ENCODE results near the gene GRK5.

Gene GRK5

DNA sequence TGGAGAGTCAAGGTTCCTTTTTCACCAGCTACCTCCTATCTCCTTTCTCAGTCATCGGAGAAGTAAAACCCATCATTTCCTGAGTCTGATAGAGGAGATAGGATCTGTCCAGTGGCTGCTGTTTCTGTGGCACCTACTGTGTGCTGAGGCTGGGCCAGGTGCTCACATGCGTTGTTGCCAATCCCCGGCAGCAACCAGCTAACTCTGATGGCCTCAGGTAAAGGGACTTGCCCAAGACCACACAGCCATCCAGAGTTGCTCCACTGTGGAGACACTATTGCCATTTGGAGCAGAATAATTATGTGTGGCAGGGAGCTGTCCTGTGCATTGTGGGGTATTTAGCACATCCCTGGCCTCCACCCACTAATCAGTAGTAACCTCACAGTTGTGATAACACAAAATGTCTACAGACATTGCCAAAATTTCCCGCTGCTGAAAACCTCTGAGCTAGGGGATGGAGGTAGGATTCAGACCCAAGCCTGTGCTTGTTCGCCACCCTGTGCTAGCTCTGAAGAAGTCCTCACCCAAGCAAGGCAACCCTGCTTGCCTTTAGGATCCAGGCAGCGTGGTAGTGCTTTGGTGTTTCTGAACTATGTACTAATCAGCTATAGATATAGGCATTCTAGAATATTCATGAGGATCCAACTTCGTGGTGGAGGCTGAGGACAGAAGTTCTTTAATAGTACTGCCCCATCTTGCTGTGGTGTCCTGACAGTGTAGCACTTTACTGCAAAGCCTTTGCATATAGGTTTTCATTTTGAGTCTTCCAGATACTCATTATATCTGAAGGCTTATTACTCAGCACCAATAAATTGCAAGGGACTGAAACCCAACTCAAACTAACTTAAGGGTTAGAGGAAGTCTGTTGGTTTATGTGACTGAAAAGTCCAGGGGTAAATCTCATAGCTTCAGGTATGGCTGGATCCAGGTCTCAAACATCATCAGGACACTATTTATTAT is 164.6 kb downstream of the GRK5 start:
- H3K4me2 ChIP-seq (ENCODE audit: low read length), result no peak overlapping the region
- H2BK120ac ChIP-seq (ENCODE audit: insufficient read depth, low read length, poor library complexity), result no peak overlapping the region
- no peak overlapping the region for H3K27ac ChIP-seq (ENCODE audit: low read depth, low read length)
- H4K12ac ChIP-seq (ENCODE audit: low read depth, low read length), result no peak overlapping the region
- H3K4ac ChIP-seq (ENCODE audit: low read depth, low read length), result no peak overlapping the region
- DNase-seq, result no peak
- no peaks in the 10 kb centered on the region for H3K79me2 ChIP-seq (ENCODE audit: control insufficient read depth, insufficient read depth, low read length, poor library complexity)
- H2AFZ ChIP-seq (ENCODE audit: insufficient read depth, low read length, poor library complexity), result no peak overlapping the region
- H4K91ac ChIP-seq (ENCODE audit: low read depth, low read length), result no peak overlapping the region
- H3K23ac ChIP-seq (ENCODE audit: low read length), result no peak overlapping the region
- no peak overlapping the region for H2AK5ac ChIP-seq (ENCODE audit: low read length)
- H3K27me3 ChIP-seq (ENCODE audit: insufficient read depth, low read length), result no peaks in the 10 kb centered on the region
- H3K79me1 ChIP-seq (ENCODE audit: low read length), result no peaks in the 10 kb centered on the region
- H3K4me1 ChIP-seq (ENCODE audit: control insufficient read depth in 1 of 2, insufficient read depth in 2 of 2, low read length in 2 of 2), result peaks cover 0 to 5% of the 10 kb centered on the region in 2 experiments
- no peak overlapping the region for H3K18ac ChIP-seq (ENCODE audit: low read length)
- no CpG with 5 or more reads among the region's 7 CpGs for WGBS (ENCODE audit: extremely low coverage, insufficient coverage, insufficient read length)
- H3K4me3 ChIP-seq (ENCODE audit: low read depth, low read length), result no peak overlapping the region
- H2BK12ac ChIP-seq (ENCODE audit: low read length), result no peak overlapping the region
- no peaks in the 10 kb centered on the region for H3K9me3 ChIP-seq (ENCODE audit: insufficient read depth, low read depth, low read length)
- no peak overlapping the region for H4K8ac ChIP-seq (ENCODE audit: low read depth, low read length)
- no peak overlapping the region for H2BK5ac ChIP-seq (ENCODE audit: low read depth, low read length, poor library complexity)
- no peak overlapping the region for H3K9ac ChIP-seq (ENCODE audit: low read length)
- no peak overlapping the region for H3K14ac ChIP-seq (ENCODE audit: low read length)
- H3K36me3 ChIP-seq (ENCODE audit: control insufficient read depth in 1 of 2, insufficient read depth in 2 of 2, low read length in 2 of 2), result no peaks in the 10 kb centered on the region

GRCh38 chr10:119373294-119374102 is 166.1 kb downstream of the GRK5 start:
- H3K27ac ChIP-seq (ENCODE audit: low read depth, low read length), result no peak overlapping the region
- no peak overlapping the region for H4K12ac ChIP-seq (ENCODE audit: low read depth, low read length)
- no peaks in the 10 kb centered on the region for H3K79me2 ChIP-seq (ENCODE audit: control insufficient read depth, insufficient read depth, low read length, poor library complexity)
- no peak overlapping the region for H2BK12ac ChIP-seq (ENCODE audit: low read length)
- WGBS (ENCODE audit: extremely low coverage, insufficient coverage, insufficient read length), result no CpG with 5 or more reads among the region's 13 CpGs
- H3K9ac ChIP-seq (ENCODE audit: low read length), result no peak overlapping the region
- peaks cover 0 to 5% of the 10 kb centered on the region in 2 experiments for H3K4me1 ChIP-seq (ENCODE audit: control insufficient read depth in 1 of 2, insufficient read depth in 2 of 2, low read length in 2 of 2)
- no peaks in the 10 kb centered on the region for H3K79me1 ChIP-seq (ENCODE audit: low read length)
- DNase-seq, result no peak
- no peak overlapping the region for H2BK5ac ChIP-seq (ENCODE audit: low read depth, low read length, poor library complexity)
- H3K18ac ChIP-seq (ENCODE audit: low read length), result no peak overlapping the region
- H3K4me2 ChIP-seq (ENCODE audit: low read length), result no peak overlapping the region
- H4K8ac ChIP-seq (ENCODE audit: low read depth, low read length), result no peak overlapping the region
- no peak overlapping the region for H3K4me3 ChIP-seq (ENCODE audit: low read depth, low read length)
- no peaks in the 10 kb centered on the region for H3K36me3 ChIP-seq (ENCODE audit: control insufficient read depth in 1 of 2, insufficient read depth in 2 of 2, low read length in 2 of 2)
- no peak overlapping the region for H3K14ac ChIP-seq (ENCODE audit: low read length)
- no peak overlapping the region for H2BK120ac ChIP-seq (ENCODE audit: insufficient read depth, low read length, poor library complexity)
- H2AK5ac ChIP-seq (ENCODE audit: low read length), result no peak overlapping the region
- H2AFZ ChIP-seq (ENCODE audit: insufficient read depth, low read length, poor library complexity), result no peak overlapping the region
- no peak overlapping the region for H3K4ac ChIP-seq (ENCODE audit: low read depth, low read length)
- H4K91ac ChIP-seq (ENCODE audit: low read depth, low read length), result no peak overlapping the region
- H3K23ac ChIP-seq (ENCODE audit: low read length), result no peak overlapping the region
- H3K9me3 ChIP-seq (ENCODE audit: insufficient read depth, low read depth, low read length), result no peaks in the 10 kb centered on the region
- no peaks in the 10 kb centered on the region for H3K27me3 ChIP-seq (ENCODE audit: insufficient read depth, low read length)

DNA sequence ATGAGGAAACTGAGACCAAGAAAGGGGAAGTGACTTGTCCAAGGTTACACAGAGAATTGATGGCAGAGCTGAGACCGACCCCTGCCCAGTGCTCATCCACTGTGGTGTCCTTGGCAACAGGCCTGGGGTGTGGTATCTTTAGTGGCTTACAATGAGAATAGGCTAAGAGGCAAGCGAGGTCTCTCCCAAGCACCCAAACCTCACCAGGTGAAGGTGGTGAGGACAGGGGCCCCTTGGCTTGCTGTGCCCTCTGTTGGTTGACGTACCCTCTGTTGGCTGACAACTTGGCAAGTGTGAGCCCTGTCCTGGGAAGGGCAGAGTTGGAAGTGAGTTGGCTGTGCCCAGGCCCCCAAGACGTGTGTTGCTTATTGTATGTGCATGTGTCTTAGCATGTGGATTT is 166.9 kb downstream of the GRK5 start:
- Histone ChIP-seq H3K79me2 (ENCODE audit: control insufficient read depth, insufficient read depth, low read length, poor library complexity) (no peaks in the 10 kb centered on the region), H3K27ac (ENCODE audit: low read depth, low read length) (no peak overlapping the region), H4K12ac (ENCODE audit: low read depth, low read length) (no peak overlapping the region), H4K91ac (ENCODE audit: low read depth, low read length) (no peak overlapping the region), H4K8ac (ENCODE audit: low read depth, low read length) (no peak overlapping the region), H2AFZ (ENCODE audit: insufficient read depth, low read length, poor library complexity) (no peak overlapping the region), H3K9ac (ENCODE audit: low read length) (no peak overlapping the region), H3K79me1 (ENCODE audit: low read length) (no peaks in the 10 kb centered on the region), H3K4me2 (ENCODE audit: low read length) (no peak overlapping the region), H2BK120ac (ENCODE audit: insufficient read depth, low read length, poor library complexity) (no peak overlapping the region), H3K36me3 (ENCODE audit: control insufficient read depth in 1 of 2, insufficient read depth in 2 of 2, low read length in 2 of 2) (no peaks in the 10 kb centered on the region), H3K27me3 (ENCODE audit: insufficient read depth, low read length) (no peaks in the 10 kb centered on the region), H3K4me1 (ENCODE audit: control insufficient read depth in 1 of 2, insufficient read depth in 2 of 2, low read length in 2 of 2) (peaks cover 0 to 5% of the 10 kb centered on the region in 2 experiments), H3K14ac (ENCODE audit: low read length) (no peak overlapping the region), H2AK5ac (ENCODE audit: low read length) (no peak overlapping the region), H3K23ac (ENCODE audit: low read length) (no peak overlapping the region), H2BK5ac (ENCODE audit: low read depth, low read length, poor library complexity) (no peak overlapping the region), H3K4ac (ENCODE audit: low read depth, low read length) (no peak overlapping the region), H3K4me3 (ENCODE audit: low read depth, low read length) (no peak overlapping the region), H3K9me3 (ENCODE audit: insufficient read depth, low read depth, low read length) (no peaks in the 10 kb centered on the region), H3K18ac (ENCODE audit: low read length) (no peak overlapping the region), H2BK12ac (ENCODE audit: low read length) (no peak overlapping the region)
- no peak for DNase-seq
- WGBS (ENCODE audit: extremely low coverage, insufficient coverage, insufficient read length), result no CpG with 5 or more reads among the region's 4 CpGs

DNA sequence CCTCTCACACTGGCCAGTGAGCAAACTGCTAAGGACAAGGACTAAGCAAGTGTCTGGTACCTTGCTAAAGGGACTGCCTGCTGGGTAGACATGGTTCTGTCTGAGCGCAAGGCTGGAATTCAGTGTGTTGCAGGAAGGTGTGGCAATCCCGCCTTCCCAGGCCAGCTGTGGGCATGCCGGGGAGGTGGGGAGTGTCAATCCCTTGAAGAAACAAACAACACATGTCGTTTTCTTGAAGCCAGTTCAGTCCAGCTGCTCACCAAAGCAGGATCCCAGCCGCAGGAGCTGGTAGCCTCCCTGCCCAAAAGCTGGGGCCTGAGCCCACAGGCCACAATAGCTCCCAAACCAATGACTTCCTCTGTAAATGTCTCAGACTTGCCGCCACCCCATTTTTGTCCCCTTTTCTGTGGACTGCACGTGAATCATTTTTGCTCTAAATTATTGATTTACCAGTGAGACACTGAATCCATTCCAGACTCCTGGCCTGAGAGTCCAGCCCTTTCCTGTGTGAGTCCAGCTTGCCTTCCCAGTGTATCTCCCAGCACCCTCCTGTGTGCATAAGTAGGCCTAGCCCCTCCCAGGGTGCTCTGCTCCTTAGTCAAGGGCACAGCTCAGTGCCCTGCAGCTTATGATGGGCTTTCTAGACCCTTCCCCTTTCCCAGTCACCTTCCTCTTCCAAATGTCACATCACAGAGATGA is 168.4 kb downstream of the GRK5 start:
- H3K79me2 ChIP-seq (ENCODE audit: control insufficient read depth, insufficient read depth, low read length, poor library complexity), result no peaks in the 10 kb centered on the region
- H3K27me3 ChIP-seq (ENCODE audit: insufficient read depth, low read length), result no peaks in the 10 kb centered on the region
- no peak overlapping the region for H2BK5ac ChIP-seq (ENCODE audit: low read depth, low read length, poor library complexity)
- peaks cover 0 to 2% of the 10 kb centered on the region in 2 experiments for H3K4me1 ChIP-seq (ENCODE audit: control insufficient read depth in 1 of 2, insufficient read depth in 2 of 2, low read length in 2 of 2)
- no peaks in the 10 kb centered on the region for H3K9me3 ChIP-seq (ENCODE audit: insufficient read depth, low read depth, low read length)
- no peak overlapping the region for H4K12ac ChIP-seq (ENCODE audit: low read depth, low read length)
- no peak overlapping the region for H3K9ac ChIP-seq (ENCODE audit: low read length)
- WGBS (ENCODE audit: extremely low coverage, insufficient coverage, insufficient read length), result no CpG with 5 or more reads among the region's 7 CpGs
- no peak overlapping the region for H2BK12ac ChIP-seq (ENCODE audit: low read length)
- H3K18ac ChIP-seq (ENCODE audit: low read length), result no peak overlapping the region
- DNase-seq, result peak; percentile 65 to 76
- H3K4me2 ChIP-seq (ENCODE audit: low read length), result no peak overlapping the region
- no peak overlapping the region for H3K14ac ChIP-seq (ENCODE audit: low read length)
- no peak overlapping the region for H4K91ac ChIP-seq (ENCODE audit: low read depth, low read length)
- peak overlapping the region; percentile 8 for H3K4me3 ChIP-seq (ENCODE audit: low read depth, low read length)
- no peak overlapping the region for H2AK5ac ChIP-seq (ENCODE audit: low read length)
- no peak overlapping the region for H3K23ac ChIP-seq (ENCODE audit: low read length)
- H4K8ac ChIP-seq (ENCODE audit: low read depth, low read length), result no peak overlapping the region
- H2AFZ ChIP-seq (ENCODE audit: insufficient read depth, low read length, poor library complexity), result peak overlapping the region; percentile 12
- H3K79me1 ChIP-seq (ENCODE audit: low read length), result no peaks in the 10 kb centered on the region
- no peak overlapping the region for H3K27ac ChIP-seq (ENCODE audit: low read depth, low read length)
- H3K36me3 ChIP-seq (ENCODE audit: control insufficient read depth in 1 of 2, insufficient read depth in 2 of 2, low read length in 2 of 2), result no peaks in the 10 kb centered on the region
- H2BK120ac ChIP-seq (ENCODE audit: insufficient read depth, low read length, poor library complexity), result no peak overlapping the region
- H3K4ac ChIP-seq (ENCODE audit: low read depth, low read length), result no peak overlapping the region
